SK-N-MC (cell line): ENCODE results near the gene ITGAE.

Experiments used
- DNase-seq: peaks from one replicate; pipeline ENCODE4 v3.0.0-alpha.2; 2011; ENCODE audit warnings: low read depth, low spot score
- H3K27ac ChIP-seq: fragments of 200-600 bp; sonication (generic); 2 replicates; pipeline ENCODE4 v1.5.1; 2016; ENCODE audit warnings: mixed run types
- H3K36me3 ChIP-seq: fragments of 200-600 bp; sonication (generic); 2 replicates; pipeline ENCODE4 v1.6.1; 2017; ENCODE audit warnings: antibody characterized with exemption, low read length, mixed read lengths; ENCODE audit not compliant: insufficient read depth
- H3K4me3 ChIP-seq: fragments of 200-600 bp; sonication (generic); 2 replicates; pipeline ENCODE4 v1.5.1; 2016
- H3K9ac ChIP-seq: fragments of 200-600 bp; sonication (generic); 2 replicates; pipeline ENCODE4 v1.8.0; 2017; ENCODE audit warnings: mixed run types, mixed read lengths; ENCODE audit not compliant: insufficient read length
- H3K9me3 ChIP-seq: fragments of 200-600 bp; sonication (generic); 2 replicates; pipeline ENCODE4 v1.6.1; 2017; ENCODE audit warnings: low read depth, mild to moderate bottlenecking, antibody characterized with exemption, low read length, moderate library complexity, mixed read lengths
- EZH2 ChIP-seq: fragments of 200-600 bp; sonication (generic); IDR thresholded peaks from one replicate; pipeline ENCODE4 v1.6.1; 2017; ENCODE audit warnings: antibody characterized with exemption
- FOXP2 ChIP-seq: optimal IDR thresholded peaks from 2 replicates; pipeline ENCODE3; 2011; ENCODE audit warnings: mild to moderate bottlenecking, moderate library complexity; ENCODE audit not compliant: insufficient read depth; ENCODE audit errors: extremely low read length, control extremely low read depth
- POLR2AphosphoS5 ChIP-seq: IDR thresholded peaks from 2 replicates; pipeline ENCODE4 v1.6.1; 2012; ENCODE audit warnings: mild to moderate bottlenecking, low read depth, low read length, borderline replicate concordance

Gene ITGAE

GRCh38 chr17:3821101-3821500 lies 20.1 kb upstream of the ITGAE start:
- H3K36me3 ChIP-seq: peaks cover 87% of the 10 kb centered on the region

GRCh38 chr17:3818786-3819185 lies 17.8 kb upstream of the ITGAE start:
- Histone ChIP-seq H3K36me3 (peaks cover 89% of the 10 kb centered on the region), H3K4me3 (no peak overlapping the region), H3K9me3 (no peaks in the 10 kb centered on the region), H3K27ac (no peak overlapping the region), H3K9ac (no peak overlapping the region)
- no peak for DNase-seq
- TF ChIP-seq EZH2 (no peak), POLR2AphosphoS5 (no peak), FOXP2 (no peak)

More at GRCh38 chr17:3821101-3821500, 20.1 kb upstream of the ITGAE start:
- no peaks in the 10 kb centered on the region for H3K9me3 ChIP-seq
- H3K4me3 ChIP-seq: no peak overlapping the region
- TF ChIP-seq EZH2 (no peak), POLR2AphosphoS5 (no peak), FOXP2 (no peak)
- no peak for DNase-seq
- no peak overlapping the region for H3K9ac ChIP-seq
- no peak overlapping the region for H3K27ac ChIP-seq

- Histone ChIP-seq H3K9ac (no peak overlapping the region), H3K4me3 (no peak overlapping the region), H3K9me3 (no peaks in the 10 kb centered on the region), H3K27ac (no peak overlapping the region), H3K36me3 (peaks cover 92% of the 10 kb centered on the region)
- DNase-seq: no peak
- TF ChIP-seq FOXP2 (no peak), EZH2 (no peak), POLR2AphosphoS5 (no peak)
Measured at GRCh38 chr17:3817851-3818605, 17.0 kb upstream of the ITGAE start.

- H3K4me3 ChIP-seq: no peak overlapping the region
- H3K9ac ChIP-seq: no peak overlapping the region
- DNase-seq: no peak
- no peaks in the 10 kb centered on the region for H3K9me3 ChIP-seq
- no peak overlapping the region for H3K27ac ChIP-seq
- TF ChIP-seq FOXP2: no peak
- TF ChIP-seq EZH2: no peak
- no peak for TF ChIP-seq POLR2AphosphoS5
- H3K36me3 ChIP-seq: peaks cover 84% of the 10 kb centered on the region
Measured at GRCh38 chr17:3815925-3816324, 14.9 kb upstream of the ITGAE start.

GRCh38 chr17:3815122-3815521 lies 14.1 kb upstream of the ITGAE start:
- Histone ChIP-seq H3K9me3 (no peaks in the 10 kb centered on the region), H3K27ac (no peak overlapping the region), H3K36me3 (peaks cover 84% of the 10 kb centered on the region), H3K4me3 (no peak overlapping the region), H3K9ac (no peak overlapping the region)
- no peak for TF ChIP-seq POLR2AphosphoS5
- no peak for DNase-seq

GRCh38 chr17:3814361-3814760 lies 13.4 kb upstream of the ITGAE start:
- no peak for TF ChIP-seq EZH2
- no peak for TF ChIP-seq POLR2AphosphoS5
- no peak for TF ChIP-seq FOXP2
- peaks cover 78% of the 10 kb centered on the region for H3K36me3 ChIP-seq
- no peak overlapping the region for H3K9ac ChIP-seq
- H3K27ac ChIP-seq: no peak overlapping the region
- H3K9me3 ChIP-seq: no peaks in the 10 kb centered on the region
- no peak overlapping the region for H3K4me3 ChIP-seq
- no peak for DNase-seq

GRCh38 chr17:3813171-3813570 lies 12.2 kb upstream of the ITGAE start:
- no peaks in the 10 kb centered on the region for H3K9me3 ChIP-seq
- peaks cover 72% of the 10 kb centered on the region for H3K36me3 ChIP-seq
- H3K4me3 ChIP-seq: no peak overlapping the region
- no peak overlapping the region for H3K27ac ChIP-seq
- H3K9ac ChIP-seq: no peak overlapping the region
- DNase-seq: no peak
- no peak for TF ChIP-seq POLR2AphosphoS5
- no peak for TF ChIP-seq FOXP2
- TF ChIP-seq EZH2: no peak

- no peak for DNase-seq
- no peak overlapping the region for H3K27ac ChIP-seq
- H3K9ac ChIP-seq: no peak overlapping the region
- H3K9me3 ChIP-seq: no peaks in the 10 kb centered on the region
- H3K36me3 ChIP-seq: peaks cover 73% of the 10 kb centered on the region
- H3K4me3 ChIP-seq: no peak overlapping the region
- TF ChIP-seq EZH2: no peak
- TF ChIP-seq POLR2AphosphoS5: no peak
- no peak for TF ChIP-seq FOXP2
Measured at GRCh38 chr17:3812771-3813170, 11.8 kb upstream of the ITGAE start.

- no peak overlapping the region for H3K27ac ChIP-seq
- H3K9ac ChIP-seq: no peak overlapping the region
- peaks cover 75% of the 10 kb centered on the region for H3K36me3 ChIP-seq
Measured at GRCh38 chr17:3812284-3812683, 11.3 kb upstream of the ITGAE start.

More at GRCh38 chr17:3812284-3812683, 11.3 kb upstream of the ITGAE start:
- no peak for TF ChIP-seq EZH2
- no peak for TF ChIP-seq POLR2AphosphoS5
- no peak for TF ChIP-seq FOXP2
- H3K9me3 ChIP-seq: no peaks in the 10 kb centered on the region
- no peak overlapping the region for H3K4me3 ChIP-seq
- no peak for DNase-seq
